Memory B cell (primary cell): ENCODE measurements around the gene ZDHHC11B.
"Not testable (repeated sequence)": the region's sequence is repeated elsewhere in the genome, so short reads cannot be mapped to it uniquely, and the experiment has no call there.

Experiments
- ATAC-seq: fragments of 150-1000 bp; cut with Tn5 transposase; 2 replicates; pipeline ENCODE4 v1.10.0; 2021; ENCODE audit warnings: low read depth, mild to moderate bottlenecking, moderate library complexity
- DNase-seq, 2 donors: peaks; one replicate each; pipeline ENCODE4 v3.0.0; 2022; ENCODE audit warnings: low spot score in 2 of 2
- H3K27ac Mint-ChIP-seq: one replicate; pipeline ENCODE4 v1.8.0; 2022; ENCODE audit warnings: mild to moderate bottlenecking, moderate library complexity, mixed read lengths
- H3K27me3 Mint-ChIP-seq: one replicate; pipeline ENCODE4 v1.8.0; 2022; ENCODE audit warnings: mixed read lengths
- H3K36me3 Mint-ChIP-seq: one replicate; pipeline ENCODE4 v1.8.0; 2022; ENCODE audit warnings: mild to moderate bottlenecking, mixed read lengths
- H3K4me1 Mint-ChIP-seq: one replicate; pipeline ENCODE4 v1.8.0; 2022; ENCODE audit warnings: mixed read lengths
- H3K4me3 Mint-ChIP-seq: one replicate; pipeline ENCODE4 v1.8.0; 2022; ENCODE audit warnings: mild to moderate bottlenecking, moderate library complexity, mixed read lengths
- H3K9me3 Mint-ChIP-seq: one replicate; pipeline ENCODE4 v1.8.0; 2022; ENCODE audit warnings: mixed read lengths

ZDHHC11B gene

DNA sequence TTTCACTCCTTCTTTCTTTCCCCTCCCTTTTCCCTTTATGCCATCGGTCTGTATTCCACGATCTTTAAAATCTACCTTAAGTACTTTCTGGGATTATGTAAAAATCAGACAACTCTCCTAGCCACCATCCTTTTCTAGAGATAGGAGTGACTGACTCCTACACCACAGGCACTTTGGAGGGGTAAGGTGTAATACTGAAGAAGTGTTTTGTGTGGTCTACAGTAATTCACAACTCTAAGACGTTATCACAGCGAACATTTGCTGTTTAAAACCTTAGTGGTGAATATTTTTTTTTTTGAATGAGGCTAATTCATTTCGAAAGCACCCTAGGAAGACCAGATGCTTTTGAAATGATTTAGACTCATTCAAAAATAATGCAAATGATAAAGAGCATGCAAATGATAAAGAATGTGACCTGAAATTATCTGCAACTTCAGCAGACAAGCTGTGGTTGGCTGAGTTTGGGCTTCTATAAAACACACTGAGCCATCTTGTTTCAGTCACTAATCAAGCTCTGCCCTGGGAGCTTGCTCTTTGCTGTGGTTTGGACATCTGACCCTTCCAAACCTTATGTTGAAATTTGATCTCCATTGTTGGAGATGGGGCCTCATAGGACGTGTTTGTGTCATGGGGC lies 14.1 kb upstream of the ZDHHC11B start:
- not testable (repeated sequence) for H3K36me3 Mint-ChIP-seq, H3K27ac Mint-ChIP-seq, DNase-seq, H3K4me1 Mint-ChIP-seq, ATAC-seq, H3K4me3 Mint-ChIP-seq
- peaks cover 14% of the 10 kb centered on the region for H3K9me3 Mint-ChIP-seq
- peaks cover 25% of the 10 kb centered on the region for H3K27me3 Mint-ChIP-seq

DNA sequence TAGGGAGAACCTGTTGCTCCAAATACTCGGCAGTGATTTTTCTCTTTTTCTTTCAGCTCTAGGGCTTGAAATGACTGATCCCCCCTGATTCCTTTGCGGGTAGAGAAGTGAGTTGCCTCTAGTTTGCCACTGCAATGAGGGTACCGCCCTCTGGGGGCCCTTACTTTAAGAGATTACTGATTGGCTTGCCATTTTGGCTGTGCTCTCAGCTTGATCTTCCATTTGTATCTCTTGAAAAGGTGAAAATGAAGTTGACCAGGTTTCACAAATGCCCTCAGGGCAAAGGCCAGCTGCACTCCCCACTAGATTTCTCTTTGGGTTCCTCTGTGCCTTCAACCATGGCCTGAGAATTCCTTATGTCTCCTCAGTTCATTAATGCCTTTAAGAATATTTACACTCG lies 13.5 kb upstream of the ZDHHC11B start:
- DNase-seq, H3K36me3 Mint-ChIP-seq, ATAC-seq, H3K4me3 Mint-ChIP-seq, H3K27ac Mint-ChIP-seq, H3K4me1 Mint-ChIP-seq: not testable (repeated sequence)
- Mint-ChIP-seq H3K9me3 (peaks cover 16% of the 10 kb centered on the region), H3K27me3 (peaks cover 25% of the 10 kb centered on the region)

- not testable (repeated sequence) for H3K36me3 Mint-ChIP-seq, H3K4me3 Mint-ChIP-seq, H3K27ac Mint-ChIP-seq, ATAC-seq, H3K4me1 Mint-ChIP-seq, DNase-seq, H3K9me3 Mint-ChIP-seq
- peaks cover 20% of the 10 kb centered on the region for H3K27me3 Mint-ChIP-seq
Measured at GRCh38 chr5:795873-796272, 11.3 kb upstream of the ZDHHC11B start.

- H3K27me3 Mint-ChIP-seq: peaks cover 20% of the 10 kb centered on the region
- not testable (repeated sequence) for ATAC-seq
Measured at GRCh38 chr5:794948-795347, 10.4 kb upstream of the ZDHHC11B start.

GRCh38 chr5:788703-789102 lies 4.2 kb upstream of the ZDHHC11B start:
- not testable (repeated sequence) for H3K36me3 Mint-ChIP-seq, H3K27ac Mint-ChIP-seq, H3K9me3 Mint-ChIP-seq, DNase-seq, ATAC-seq, H3K4me3 Mint-ChIP-seq, H3K4me1 Mint-ChIP-seq
- H3K27me3 Mint-ChIP-seq: peaks cover 12% of the 10 kb centered on the region

More at GRCh38 chr5:794948-795347, 10.4 kb upstream of the ZDHHC11B start:
- not testable (repeated sequence) for H3K36me3 Mint-ChIP-seq, H3K4me3 Mint-ChIP-seq, DNase-seq, H3K4me1 Mint-ChIP-seq, H3K27ac Mint-ChIP-seq
- H3K9me3 Mint-ChIP-seq: peaks cover 13% of the 10 kb centered on the region

DNA sequence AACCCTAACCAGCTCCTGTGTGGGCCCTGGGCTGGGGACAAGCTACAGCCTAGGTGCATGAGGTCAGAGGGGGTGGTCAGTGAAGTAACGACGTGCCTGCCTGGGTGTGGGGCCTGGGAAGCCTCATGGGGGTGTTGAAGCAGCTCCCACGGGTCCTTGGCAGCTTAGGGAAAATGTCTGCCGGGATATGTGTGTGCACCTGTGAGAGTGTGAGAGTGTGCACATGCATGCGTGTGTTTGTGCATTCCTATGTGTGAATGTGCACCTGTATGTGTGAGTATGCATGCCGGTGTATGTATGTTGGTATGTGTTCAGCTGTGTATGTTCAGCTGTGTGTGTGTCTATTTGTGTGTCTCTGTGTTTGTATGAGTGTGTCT lies 3.3 kb upstream of the ZDHHC11B start:
- H3K36me3 Mint-ChIP-seq, H3K4me1 Mint-ChIP-seq, ATAC-seq, DNase-seq, H3K27ac Mint-ChIP-seq, H3K9me3 Mint-ChIP-seq, H3K4me3 Mint-ChIP-seq: not testable (repeated sequence)
- peaks cover 11% of the 10 kb centered on the region for H3K27me3 Mint-ChIP-seq

DNA sequence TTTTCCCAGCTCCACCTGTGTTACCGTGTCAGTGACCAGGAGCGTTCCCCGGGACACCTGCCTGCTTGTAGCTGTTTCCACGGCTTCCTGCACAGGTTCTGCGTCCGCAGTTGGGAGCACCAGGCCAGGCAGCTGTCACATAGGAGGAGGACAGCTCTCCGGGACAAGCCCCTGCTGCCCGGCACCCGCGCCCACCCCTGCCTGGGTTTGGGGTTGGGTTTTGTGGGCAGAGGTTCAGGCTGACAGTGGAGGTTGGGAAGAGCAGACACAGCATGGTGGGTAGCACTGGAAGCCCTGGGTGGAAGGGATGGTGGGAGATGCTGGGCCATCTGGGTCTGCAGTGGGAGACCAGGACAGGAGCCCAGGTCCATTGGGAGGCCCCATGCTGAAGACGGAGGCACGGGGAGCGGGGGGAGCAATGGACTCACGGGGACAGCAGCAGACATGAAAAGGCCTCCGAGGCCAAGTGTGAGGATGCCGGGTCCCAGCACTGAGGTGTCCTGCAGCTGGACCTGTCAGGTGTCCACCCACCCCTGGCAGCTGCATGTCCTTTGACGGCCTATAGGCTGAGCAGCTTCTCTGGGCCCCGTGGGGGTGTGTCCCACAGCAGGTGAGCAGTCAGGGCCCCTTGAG lies 2.8 kb upstream of the ZDHHC11B start:
- ATAC-seq, H3K27ac Mint-ChIP-seq, H3K4me3 Mint-ChIP-seq, H3K4me1 Mint-ChIP-seq, DNase-seq, H3K9me3 Mint-ChIP-seq, H3K36me3 Mint-ChIP-seq: not testable (repeated sequence)
- H3K27me3 Mint-ChIP-seq: peaks cover 11% of the 10 kb centered on the region

DNA sequence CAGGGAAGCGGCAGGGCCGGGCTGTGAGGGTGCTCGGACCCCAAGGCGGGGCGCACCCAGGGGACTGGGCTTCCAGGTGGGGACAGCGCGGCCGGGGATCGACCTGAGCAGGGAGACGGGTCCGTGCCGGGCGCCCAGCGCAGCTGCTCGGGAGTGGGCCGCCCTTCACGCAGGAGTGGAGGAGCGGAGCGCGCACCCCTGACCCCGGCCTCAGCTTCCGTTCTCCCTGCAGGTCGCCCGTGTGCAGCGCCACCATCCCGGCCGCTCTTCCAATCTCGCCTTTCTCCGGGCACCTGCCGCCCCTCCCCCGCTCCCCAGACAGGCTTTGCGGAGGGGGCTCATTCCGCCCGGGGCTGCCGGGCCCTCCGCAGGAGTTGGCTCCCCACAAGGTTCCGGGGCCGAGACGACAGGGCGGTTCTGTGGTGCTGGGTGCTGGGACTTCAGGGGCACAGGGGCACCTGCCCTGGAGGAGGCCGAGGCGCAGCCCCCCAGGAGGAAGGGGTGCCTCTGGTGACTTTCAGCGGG lies 714 bp upstream of the ZDHHC11B start:
- not testable (repeated sequence) for H3K9me3 Mint-ChIP-seq, H3K36me3 Mint-ChIP-seq, H3K27me3 Mint-ChIP-seq, H3K4me1 Mint-ChIP-seq, H3K27ac Mint-ChIP-seq
- H3K4me3 Mint-ChIP-seq: peak overlapping the region; percentile 80
- ATAC-seq: peak; percentile 11
- DNase-seq: peak in 1 of 2 donors; percentile 36

DNA sequence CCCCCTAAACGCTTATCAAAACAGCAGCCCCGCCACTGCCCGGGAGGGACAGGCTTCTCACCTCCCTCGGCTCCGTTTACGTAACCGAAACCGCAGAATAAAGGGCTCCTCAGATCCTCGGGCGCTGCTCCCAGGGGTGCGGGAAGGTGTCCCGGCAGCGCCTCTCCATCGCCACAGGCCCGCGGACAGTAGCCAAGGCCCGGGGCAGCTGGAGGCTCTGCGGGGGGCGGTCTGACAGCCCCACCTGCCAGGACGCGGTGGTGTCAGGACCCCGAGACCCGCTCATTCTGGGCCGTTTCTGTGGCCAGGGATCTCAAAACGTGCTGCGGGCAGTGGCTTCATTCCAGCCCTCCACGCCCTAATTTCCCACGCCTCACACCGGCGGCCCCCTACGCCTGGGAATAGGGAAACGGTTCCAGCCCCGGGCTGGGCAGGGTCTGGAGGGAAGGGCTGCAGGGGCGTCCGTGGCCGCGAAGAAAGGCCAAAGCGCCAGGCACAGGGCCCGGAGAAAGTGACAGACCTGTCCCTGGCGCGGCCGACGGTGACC lies 575 bp downstream of the ZDHHC11B start:
- ATAC-seq, H3K9me3 Mint-ChIP-seq, H3K4me1 Mint-ChIP-seq, H3K36me3 Mint-ChIP-seq, H3K27me3 Mint-ChIP-seq, H3K27ac Mint-ChIP-seq: not testable (repeated sequence)
- peak in 1 of 2 donors; percentile 48 for DNase-seq
- peak overlapping the region; percentile 80 for H3K4me3 Mint-ChIP-seq

DNA sequence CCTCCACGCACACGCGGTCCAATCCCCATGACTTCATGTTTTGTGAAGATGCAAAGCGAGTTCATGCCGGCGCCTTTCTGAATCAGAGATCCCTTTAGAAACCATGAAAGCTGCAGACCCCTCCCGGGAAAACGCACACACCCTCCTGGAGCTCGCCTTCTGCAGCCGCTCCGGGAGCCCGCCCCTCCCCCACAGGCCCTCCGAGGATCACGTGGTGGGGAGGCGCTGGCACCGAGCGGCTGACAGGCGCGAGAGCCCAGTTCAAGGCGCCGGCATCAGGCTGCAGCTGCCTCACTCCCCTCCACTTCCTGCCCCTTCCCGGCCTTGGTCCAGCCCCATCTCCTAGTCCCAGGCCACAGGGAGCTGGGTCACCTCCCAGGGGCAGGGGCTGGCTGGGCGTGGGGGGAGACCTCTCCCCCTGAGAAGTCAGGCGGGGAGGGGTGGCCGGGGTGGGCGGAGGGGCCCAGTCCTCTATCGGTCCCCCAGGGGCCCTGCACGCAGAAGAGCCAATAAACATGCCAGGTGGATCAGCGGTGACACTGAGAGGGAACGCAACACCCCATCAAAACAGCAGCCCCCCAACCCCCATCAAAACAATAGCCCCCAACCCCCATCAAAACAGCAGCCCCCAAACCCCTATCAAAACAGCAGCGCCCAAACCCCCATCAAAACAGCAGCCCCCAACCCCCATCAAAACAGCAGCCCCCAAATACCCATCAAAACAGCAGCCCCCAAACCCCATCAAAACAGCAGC lies 1.3 kb downstream of the ZDHHC11B start:
- DNase-seq (peak in 1 of 2 donors; percentile 37), ATAC-seq (peak; percentile 39)
- not testable (repeated sequence) for H3K27me3 Mint-ChIP-seq, H3K27ac Mint-ChIP-seq, H3K9me3 Mint-ChIP-seq, H3K36me3 Mint-ChIP-seq, H3K4me1 Mint-ChIP-seq
- H3K4me3 Mint-ChIP-seq: peak overlapping the region; percentile 80

- DNase-seq, H3K27ac Mint-ChIP-seq, H3K36me3 Mint-ChIP-seq, ATAC-seq, H3K4me3 Mint-ChIP-seq, H3K27me3 Mint-ChIP-seq, H3K9me3 Mint-ChIP-seq, H3K4me1 Mint-ChIP-seq: not testable (repeated sequence)
Measured at GRCh38 chr5:782356-782755, 2.2 kb downstream of the ZDHHC11B start.

DNA sequence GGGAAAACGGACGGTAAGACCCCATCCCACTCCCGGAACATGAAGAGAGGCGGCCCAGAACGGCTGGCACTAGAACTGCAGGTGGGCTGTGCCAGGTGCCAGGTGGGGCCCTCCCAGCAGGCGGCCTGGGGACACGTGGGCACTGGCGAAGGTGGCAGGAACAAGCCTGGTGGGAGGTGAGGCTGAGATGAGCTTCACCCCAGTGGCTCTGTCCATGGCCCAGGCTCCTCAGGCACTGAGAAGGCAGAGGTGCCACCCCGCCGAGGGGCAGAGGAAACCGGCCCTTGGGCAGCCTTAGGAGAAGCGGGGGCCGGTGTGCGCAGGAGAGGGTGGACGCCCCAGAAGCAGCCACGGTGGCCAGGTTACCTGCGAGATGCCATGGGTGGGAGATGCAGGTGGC lies 4.0 kb downstream of the ZDHHC11B start:
- not testable (repeated sequence) for ATAC-seq, H3K36me3 Mint-ChIP-seq, H3K9me3 Mint-ChIP-seq

DNA sequence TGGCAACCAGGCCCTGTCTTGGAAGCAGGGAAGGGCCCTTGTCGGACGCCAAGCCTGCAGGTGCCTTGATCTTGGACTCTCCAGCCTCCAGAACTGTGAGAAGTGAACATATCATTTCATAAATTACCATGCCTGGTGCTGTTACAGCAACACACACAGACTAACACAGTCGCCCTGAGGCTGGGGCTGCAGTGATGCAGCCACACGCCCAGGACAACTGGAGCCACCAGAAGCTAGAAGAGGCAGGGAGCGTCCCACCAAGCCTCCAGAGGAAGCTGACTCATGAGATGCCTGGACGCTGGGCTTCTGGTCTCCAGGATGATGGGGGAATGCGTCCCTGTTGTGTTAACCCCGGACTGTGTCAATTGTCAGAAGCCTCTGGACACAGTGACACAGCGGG lies 5.6 kb downstream of the ZDHHC11B start:
- H3K36me3 Mint-ChIP-seq, ATAC-seq, H3K27me3 Mint-ChIP-seq, H3K9me3 Mint-ChIP-seq, H3K4me3 Mint-ChIP-seq, H3K4me1 Mint-ChIP-seq, H3K27ac Mint-ChIP-seq: not testable (repeated sequence)
- peak in 1 of 2 donors; percentile 7 for DNase-seq

More for the DNA sequence above, 4.0 kb downstream of the ZDHHC11B start:
- not testable (repeated sequence) for H3K4me3 Mint-ChIP-seq, H3K27ac Mint-ChIP-seq, DNase-seq, H3K27me3 Mint-ChIP-seq, H3K4me1 Mint-ChIP-seq

- H3K9me3 Mint-ChIP-seq, H3K4me1 Mint-ChIP-seq, ATAC-seq, H3K4me3 Mint-ChIP-seq, H3K36me3 Mint-ChIP-seq, H3K27me3 Mint-ChIP-seq, H3K27ac Mint-ChIP-seq: not testable (repeated sequence)
- DNase-seq: peak in 1 of 2 donors; percentile 6
Measured at GRCh38 chr5:778421-778820, 6.1 kb downstream of the ZDHHC11B start.
